Measurements from ENCODE around the gene OCEL1. TPM values are rescaled to one million over a fixed set of nuclear protein-coding genes. Genes with fewer than 3 reads are reported as not detected.

The OCEL1 gene
- total and polyA plus RNA-seq, 2 donors (not counting 1 experiment from before 2014, with no cell fraction given), result 4.6 to 8.8 TPM

- Histone ChIP-seq H3K4me2 (ENCODE audit: extremely low read depth, insufficient read depth, low read length) (no peak overlapping the region), H3K9ac (ENCODE audit: insufficient read depth, low read length) (no peak overlapping the region), H3K27me3 (ENCODE audit: control insufficient read depth, insufficient read depth, low read length) (no peaks in the 10 kb centered on the region), H3K79me2 (ENCODE audit: control insufficient read depth, insufficient read depth, low read length) (no peaks in the 10 kb centered on the region), H3K9me3 (ENCODE audit: control insufficient read depth, insufficient read depth, low read depth, low read length) (no peaks in the 10 kb centered on the region), H3K36me3 (ENCODE audit: control insufficient read depth, insufficient read depth, low read length) (peaks cover 42% of the 10 kb centered on the region), H2AFZ (ENCODE audit: low read length) (no peak overlapping the region), H3K4me3 (replicated peaks in 1 of 4; ENCODE audit: control extremely low read depth in 1 of 4, insufficient read depth in 1 of 4, low read depth in 3 of 4, low read length in 4 of 4) (no peak overlapping the region), H3K27ac (ENCODE audit: insufficient read depth, low read length) (no peak overlapping the region), H3K4me1 (ENCODE audit: control insufficient read depth, extremely low read depth, insufficient read depth, low read length) (no peaks in the 10 kb centered on the region), H4K20me1 (ENCODE audit: control insufficient read depth, extremely low read depth, insufficient read depth, low read length) (no peaks in the 10 kb centered on the region)
- no peak for DNase-seq (ENCODE audit: low read depth in 2 of 2)
- TF ChIP-seq EZH2 (IDR thresholded peaks at IDR 0.05; ENCODE audit: low read length, missing control alignments) (no peak), CTCF (conservative IDR thresholded peaks at IDR 0.05 in 1 of 2, IDR thresholded peaks at IDR 0.05 in 1 of 2; ENCODE audit: low read depth in 1 of 2, low read length in 2 of 2) (no peak)
These were observed 19.1 kb upstream of the OCEL1 start for GRCh38 chr19:17206736-17207581.

GRCh38 chr19:17209126-17210036, 16.6 kb upstream of the OCEL1 start:
- peak; percentile 16 to 36 for DNase-seq (ENCODE audit: low read depth in 2 of 2)
- Histone ChIP-seq H4K20me1 (ENCODE audit: control insufficient read depth, extremely low read depth, insufficient read depth, low read length) (no peaks in the 10 kb centered on the region), H3K4me1 (ENCODE audit: control insufficient read depth, extremely low read depth, insufficient read depth, low read length) (peaks cover 1% of the 10 kb centered on the region), H3K36me3 (ENCODE audit: control insufficient read depth, insufficient read depth, low read length) (peaks cover 39% of the 10 kb centered on the region), H3K4me3 (replicated peaks in 1 of 4; ENCODE audit: control extremely low read depth in 1 of 4, insufficient read depth in 1 of 4, low read depth in 3 of 4, low read length in 4 of 4) (no peak overlapping the region), H3K9me3 (ENCODE audit: control insufficient read depth, insufficient read depth, low read depth, low read length) (no peaks in the 10 kb centered on the region), H2AFZ (ENCODE audit: low read length) (no peak overlapping the region), H3K27me3 (ENCODE audit: control insufficient read depth, insufficient read depth, low read length) (no peaks in the 10 kb centered on the region), H3K4me2 (ENCODE audit: extremely low read depth, insufficient read depth, low read length) (no peak overlapping the region), H3K27ac (ENCODE audit: insufficient read depth, low read length) (no peak overlapping the region), H3K9ac (ENCODE audit: insufficient read depth, low read length) (no peak overlapping the region), H3K79me2 (ENCODE audit: control insufficient read depth, insufficient read depth, low read length) (no peaks in the 10 kb centered on the region)
- TF ChIP-seq CTCF (conservative IDR thresholded peaks at IDR 0.05 in 1 of 2, IDR thresholded peaks at IDR 0.05 in 1 of 2; ENCODE audit: low read depth in 1 of 2, low read length in 2 of 2) (no peak), EZH2 (IDR thresholded peaks at IDR 0.05; ENCODE audit: low read length, missing control alignments) (no peak)

- no peaks in the 10 kb centered on the region for H3K9me3 ChIP-seq (ENCODE audit: control insufficient read depth, insufficient read depth, low read depth, low read length)
- H3K27me3 ChIP-seq (ENCODE audit: control insufficient read depth, insufficient read depth, low read length), result no peaks in the 10 kb centered on the region
- no peaks in the 10 kb centered on the region for H3K79me2 ChIP-seq (ENCODE audit: control insufficient read depth, insufficient read depth, low read length)
- TF ChIP-seq EZH2 (IDR thresholded peaks at IDR 0.05; ENCODE audit: low read length, missing control alignments) (no peak), CTCF (conservative IDR thresholded peaks at IDR 0.05 in 1 of 2, IDR thresholded peaks at IDR 0.05 in 1 of 2; ENCODE audit: low read depth in 1 of 2, low read length in 2 of 2) (no peak)
- H2AFZ ChIP-seq (ENCODE audit: low read length), result no peak overlapping the region
- no peak overlapping the region for H3K4me2 ChIP-seq (ENCODE audit: extremely low read depth, insufficient read depth, low read length)
- no peak overlapping the region for H3K27ac ChIP-seq (ENCODE audit: insufficient read depth, low read length)
- H3K9ac ChIP-seq (ENCODE audit: insufficient read depth, low read length), result no peak overlapping the region
- H4K20me1 ChIP-seq (ENCODE audit: control insufficient read depth, extremely low read depth, insufficient read depth, low read length), result no peaks in the 10 kb centered on the region
- peaks cover 6% of the 10 kb centered on the region for H3K4me1 ChIP-seq (ENCODE audit: control insufficient read depth, extremely low read depth, insufficient read depth, low read length)
- peaks cover 37% of the 10 kb centered on the region for H3K36me3 ChIP-seq (ENCODE audit: control insufficient read depth, insufficient read depth, low read length)
- no peak overlapping the region for H3K4me3 ChIP-seq (replicated peaks in 1 of 4; ENCODE audit: control extremely low read depth in 1 of 4, insufficient read depth in 1 of 4, low read depth in 3 of 4, low read length in 4 of 4)
- no peak for DNase-seq (ENCODE audit: low read depth in 2 of 2)
These were observed 15.7 kb upstream of the OCEL1 start for GRCh38 chr19:17210296-17210695.

All from fibroblast of lung (primary cell).